ENCODE results near the gene FOXQ1.
"Not testable (repeated sequence)": the region's sequence is repeated elsewhere in the genome, so short reads cannot be mapped to it uniquely, and the experiment has no call there.

Gene FOXQ1

DNA sequence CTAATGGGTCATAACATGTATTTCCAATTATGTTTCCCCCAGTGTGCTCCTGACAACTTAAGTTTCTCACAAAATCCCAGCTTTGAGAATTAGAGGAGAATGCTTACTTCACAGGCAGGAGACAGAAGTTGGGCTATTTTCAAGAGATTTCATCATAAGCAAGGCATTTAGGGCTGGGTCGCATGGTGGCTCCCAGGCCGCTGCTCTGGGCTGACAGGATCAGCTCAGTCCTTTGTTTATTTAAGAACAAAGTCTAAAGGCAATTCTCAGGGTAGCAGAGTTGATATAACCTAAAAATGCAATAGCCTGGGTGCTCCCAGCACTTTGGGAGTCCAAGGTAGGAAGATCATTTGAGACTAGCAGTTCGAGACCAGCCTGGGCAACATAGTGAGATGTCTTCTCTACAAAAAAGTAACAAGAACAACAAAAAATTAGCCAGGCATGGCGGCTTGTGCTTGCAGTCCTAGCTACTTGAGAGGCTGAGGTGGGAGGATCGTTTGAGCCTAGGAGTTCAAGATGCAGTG, 10.9 kb downstream of the FOXQ1 start:
- no peak for DNase-seq

DNA sequence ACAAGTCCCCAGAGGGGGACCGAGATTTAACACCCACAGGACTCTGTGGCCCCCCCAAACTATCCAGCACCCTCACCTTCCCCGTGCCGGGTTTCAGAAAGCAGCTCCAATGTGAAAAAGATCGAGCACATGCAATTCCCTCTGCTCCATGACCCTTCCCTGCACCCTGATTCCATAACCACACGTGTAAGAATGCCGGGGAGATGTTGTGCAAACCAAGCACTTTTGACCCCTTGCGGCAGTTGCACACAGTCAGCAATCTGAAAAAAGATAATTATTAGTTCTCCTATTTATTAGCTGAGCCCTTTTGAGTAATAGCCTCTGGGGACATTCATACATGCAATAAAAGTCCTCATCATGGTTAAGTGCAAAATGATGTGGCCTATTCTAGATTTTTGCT, 13.0 kb downstream of the FOXQ1 start:
- DNase-seq = no peak

DNA sequence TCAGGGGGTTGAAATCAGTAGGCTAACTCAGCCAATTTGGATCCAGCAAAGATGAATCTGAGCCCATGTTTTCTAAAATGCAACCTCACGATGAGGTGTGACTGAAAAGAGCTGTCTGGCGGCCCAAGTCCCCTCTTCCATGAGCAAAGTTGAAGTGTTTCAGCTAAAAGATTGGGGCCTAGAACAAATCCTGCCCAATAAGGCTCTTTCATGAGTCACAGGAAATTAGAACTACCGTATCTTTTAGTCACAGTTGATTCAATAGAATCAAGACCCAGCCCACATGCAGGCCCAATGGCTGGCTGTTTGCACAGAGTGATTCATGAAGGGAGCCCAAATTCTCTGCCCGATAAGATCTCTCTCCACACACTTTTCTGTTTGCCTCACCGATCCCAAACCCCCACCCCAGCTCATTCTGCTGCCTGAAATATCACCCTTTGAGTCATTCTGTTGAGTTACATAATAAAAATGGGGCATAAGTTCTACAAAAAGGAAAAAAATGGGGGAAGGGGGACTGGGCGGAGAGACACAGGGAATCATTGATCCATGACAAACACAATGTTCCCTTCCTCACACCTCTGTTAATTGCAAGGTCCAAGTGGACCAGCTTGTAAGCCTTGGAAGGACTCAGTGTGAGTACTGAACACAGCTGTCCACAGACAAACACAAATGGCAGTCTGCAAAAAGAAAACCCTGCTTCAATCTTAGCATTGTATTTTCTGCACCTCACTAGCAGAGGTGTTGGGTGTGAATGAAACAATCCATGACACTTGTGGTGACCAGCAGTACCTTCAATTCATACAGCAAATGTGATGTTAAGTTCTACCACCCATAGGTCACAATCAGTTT, 13.8 kb downstream of the FOXQ1 start:
- no peak for DNase-seq

DNA sequence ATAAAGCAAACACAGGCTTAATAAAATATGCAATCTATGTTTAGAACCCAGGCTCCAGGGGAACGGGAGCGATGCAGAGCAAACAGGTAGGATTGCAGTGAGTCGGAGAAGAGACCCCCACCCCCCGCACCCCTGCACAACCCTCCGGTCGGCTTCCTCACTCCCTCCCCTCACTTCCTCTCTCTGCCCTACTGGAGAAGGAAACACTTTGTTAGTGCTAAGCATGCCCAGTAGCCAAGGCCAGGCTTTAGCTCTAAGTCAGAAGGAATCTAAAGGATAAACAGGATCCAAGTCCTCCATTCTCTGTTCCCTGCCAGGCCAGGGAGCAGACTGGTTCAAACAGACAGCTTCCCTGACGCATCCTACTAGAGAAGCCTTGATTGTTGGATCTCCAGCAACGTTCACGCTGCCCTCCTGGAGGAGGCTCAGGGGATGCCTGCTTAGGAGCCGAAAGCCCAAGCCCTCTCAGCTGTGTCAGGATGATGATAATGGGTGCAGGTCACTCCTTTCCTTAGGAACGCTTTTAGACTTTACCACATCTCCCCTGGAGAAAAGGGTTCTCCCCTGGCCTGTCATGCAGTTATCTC, 14.7 kb downstream of the FOXQ1 start:
- no peak for DNase-seq

DNA sequence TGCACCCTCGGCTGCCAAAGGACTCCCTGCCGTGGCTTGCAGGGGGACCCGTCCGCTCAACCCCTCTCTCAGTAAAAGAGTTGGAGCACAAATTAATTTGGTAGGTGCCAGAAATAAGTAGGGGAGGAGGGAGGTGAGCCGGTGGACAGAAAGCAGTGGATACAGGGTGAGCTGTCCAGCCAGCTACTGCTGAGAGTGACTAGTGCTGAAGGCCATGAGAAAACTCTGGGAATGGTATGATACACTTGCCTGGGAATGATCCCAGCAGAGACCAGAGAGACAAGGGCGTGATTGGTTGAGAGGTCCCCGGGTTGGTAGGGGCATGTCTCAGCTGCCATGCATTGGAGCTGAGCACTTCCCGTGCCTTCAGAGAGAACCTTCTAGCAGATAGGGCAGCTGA, 15.7 kb downstream of the FOXQ1 start:
- no peak for DNase-seq

DNA sequence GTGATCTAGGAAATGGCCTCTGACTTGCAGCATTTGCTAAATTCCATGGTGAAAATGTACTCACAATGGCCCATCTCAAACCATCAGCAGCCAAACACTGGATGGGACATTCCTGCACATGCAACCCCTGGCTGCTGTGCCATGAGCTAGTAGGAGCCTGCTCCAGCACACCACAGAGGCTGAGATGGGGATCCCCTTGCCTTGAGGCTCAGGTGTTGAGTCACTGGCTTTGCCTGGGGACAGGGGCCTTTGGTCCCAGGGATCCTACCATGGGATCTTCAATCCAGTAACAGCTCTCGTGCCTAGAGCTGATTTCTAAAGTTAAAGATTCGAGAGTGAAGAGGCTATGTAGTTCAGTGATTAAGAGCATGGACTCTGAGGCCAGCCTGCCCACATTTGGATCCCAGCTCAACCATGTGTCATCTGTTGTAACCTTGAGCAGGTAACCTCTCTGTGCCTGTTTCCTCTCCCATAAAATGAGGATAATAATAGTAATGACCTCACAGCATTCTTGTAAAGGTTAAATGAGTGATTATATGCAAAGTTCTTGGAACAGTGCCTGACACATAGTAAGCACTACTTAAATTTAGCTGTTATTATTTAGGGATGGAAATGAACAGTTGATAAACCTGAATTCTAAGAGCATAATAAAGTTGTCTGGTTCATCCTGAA, 16.4 kb downstream of the FOXQ1 start:
- no peak for DNase-seq

DNA sequence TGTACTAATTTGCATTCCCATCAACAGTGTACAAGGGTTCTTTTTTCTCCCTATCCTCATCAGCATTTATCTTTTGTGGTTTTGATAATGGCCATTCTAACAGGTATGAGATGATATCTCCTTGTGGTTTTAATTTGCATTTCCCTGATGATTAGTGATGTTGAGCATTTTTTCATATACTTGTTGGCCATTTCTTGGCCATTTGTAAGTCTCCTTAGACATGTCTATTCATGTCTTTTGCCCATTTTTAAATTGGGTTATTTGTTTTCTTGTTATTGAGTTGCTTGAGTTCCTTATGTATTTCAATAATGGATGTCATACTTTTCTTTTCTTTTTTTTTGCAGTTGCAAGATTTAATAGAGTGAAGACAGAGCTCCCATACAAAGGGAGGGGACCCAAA, 17.8 kb downstream of the FOXQ1 start:
- no peak for DNase-seq

DNA sequence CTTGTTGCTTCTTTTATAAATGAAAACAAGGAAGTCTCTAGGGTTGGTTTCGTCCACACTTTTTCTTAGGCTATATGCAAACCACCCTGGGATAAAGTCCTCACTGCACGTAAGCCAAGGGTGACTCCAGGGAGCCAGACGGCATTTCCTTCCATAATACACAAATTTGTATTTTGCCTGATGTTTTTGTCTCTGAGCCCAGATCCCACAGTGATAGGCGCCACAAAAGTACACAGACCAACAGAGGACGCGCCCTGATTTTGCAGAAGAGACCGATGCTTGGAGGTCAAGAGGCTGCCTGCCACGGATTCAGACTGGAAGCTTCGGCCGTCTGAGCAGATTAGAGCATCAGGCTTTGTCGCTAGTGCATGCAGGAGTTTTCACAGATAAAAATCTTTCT, 22.8 kb downstream of the FOXQ1 start:
- DNase-seq = no peak

DNA sequence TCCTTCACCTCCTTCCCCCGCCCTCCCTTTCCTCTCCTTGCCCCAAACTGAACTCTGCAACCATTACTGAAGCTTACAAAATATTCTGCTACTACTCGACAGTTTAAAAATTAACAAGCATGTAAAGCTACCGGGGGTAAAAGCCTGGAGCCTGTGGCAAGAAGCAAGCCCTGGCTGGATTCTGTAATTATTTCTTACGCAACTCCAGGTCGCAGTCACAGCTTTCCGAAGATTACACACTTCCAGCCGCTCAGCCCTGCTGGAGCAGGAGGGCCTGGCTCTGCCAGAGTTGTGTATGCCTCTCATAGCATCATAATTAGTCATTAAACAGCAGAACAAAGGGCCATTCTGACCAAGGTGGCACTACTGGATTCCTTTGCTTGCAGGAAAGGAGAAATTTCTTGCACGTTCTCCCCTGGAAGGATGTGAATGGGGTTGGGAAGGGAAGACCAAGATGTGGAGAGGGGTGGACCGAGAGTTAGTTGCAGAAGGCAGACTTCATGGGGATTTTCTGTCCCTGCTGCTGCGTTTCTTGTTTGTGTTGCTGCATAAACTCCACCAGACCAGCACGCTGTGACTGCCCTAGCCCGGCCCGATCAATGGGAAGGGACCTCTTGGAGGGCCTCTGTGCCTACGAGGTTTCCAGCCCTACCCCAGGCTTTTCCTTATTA, 23.6 kb downstream of the FOXQ1 start:
- no peak for DNase-seq

DNA sequence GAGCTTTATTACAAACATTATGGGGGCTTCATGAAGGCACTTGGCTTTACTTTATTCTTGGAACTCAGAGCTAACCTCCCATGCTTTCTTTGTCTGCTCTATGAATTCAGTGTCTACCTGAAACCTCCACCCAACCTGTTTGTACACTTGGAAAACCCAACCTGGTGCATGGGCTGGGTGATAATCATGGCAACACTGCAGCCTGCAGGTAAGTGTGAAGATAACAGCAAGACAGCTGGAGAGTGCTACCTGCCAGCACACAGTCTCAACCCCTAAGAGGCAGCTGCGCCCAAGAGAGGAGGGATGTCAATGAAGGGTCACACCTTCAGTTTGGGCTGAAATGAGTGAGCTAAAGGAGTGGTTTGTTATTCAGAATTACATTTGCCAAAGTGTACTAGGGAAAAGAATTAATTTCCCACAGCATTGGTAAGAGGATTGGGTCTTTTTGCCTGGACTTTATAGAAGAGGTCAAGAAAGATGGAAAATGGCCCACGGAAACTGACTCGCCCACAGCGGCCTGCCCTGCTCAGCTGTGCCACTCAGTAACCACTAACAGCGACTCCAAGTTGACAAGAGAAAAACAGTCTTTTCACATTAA, 24.4 kb downstream of the FOXQ1 start:
- no peak for DNase-seq

DNA sequence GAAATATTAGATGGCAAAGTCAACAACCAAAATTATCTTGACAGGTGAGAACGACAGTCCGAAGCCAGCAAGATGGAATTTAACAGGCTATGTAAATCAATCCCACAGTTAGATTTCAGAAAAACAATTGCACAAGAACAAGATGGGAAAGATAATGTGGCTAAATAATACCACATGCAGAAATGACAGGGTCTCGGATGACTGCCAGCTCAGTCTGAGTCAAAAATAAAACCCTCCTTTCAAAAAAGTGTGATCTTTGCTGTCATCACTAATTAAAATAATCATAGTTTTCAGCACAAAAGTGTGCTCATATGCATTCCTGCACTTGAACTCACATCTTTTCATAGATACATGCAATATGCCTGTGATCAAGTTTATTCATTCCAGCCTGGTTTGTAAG, 25.9 kb downstream of the FOXQ1 start:
- DNase-seq = no peak

DNA sequence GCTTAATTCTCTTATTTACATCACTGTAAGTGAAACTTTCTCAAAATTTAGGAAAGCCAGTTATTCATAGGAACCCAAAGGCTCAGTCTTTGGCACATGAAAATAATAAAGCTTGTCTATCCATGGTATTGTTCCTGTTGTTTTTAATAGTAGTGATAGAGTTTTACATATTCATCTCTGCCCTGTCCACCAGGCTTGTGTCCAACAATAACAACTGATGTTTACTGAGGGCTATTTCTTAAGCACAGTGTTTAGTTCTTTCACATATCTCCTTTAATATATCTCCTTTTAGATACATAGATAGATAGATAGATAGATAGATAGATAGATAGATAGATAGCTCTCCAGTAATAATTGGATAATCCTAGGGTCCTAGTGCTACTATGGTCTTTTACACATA, 34.2 kb downstream of the FOXQ1 start:
- DNase-seq = no peak

DNA sequence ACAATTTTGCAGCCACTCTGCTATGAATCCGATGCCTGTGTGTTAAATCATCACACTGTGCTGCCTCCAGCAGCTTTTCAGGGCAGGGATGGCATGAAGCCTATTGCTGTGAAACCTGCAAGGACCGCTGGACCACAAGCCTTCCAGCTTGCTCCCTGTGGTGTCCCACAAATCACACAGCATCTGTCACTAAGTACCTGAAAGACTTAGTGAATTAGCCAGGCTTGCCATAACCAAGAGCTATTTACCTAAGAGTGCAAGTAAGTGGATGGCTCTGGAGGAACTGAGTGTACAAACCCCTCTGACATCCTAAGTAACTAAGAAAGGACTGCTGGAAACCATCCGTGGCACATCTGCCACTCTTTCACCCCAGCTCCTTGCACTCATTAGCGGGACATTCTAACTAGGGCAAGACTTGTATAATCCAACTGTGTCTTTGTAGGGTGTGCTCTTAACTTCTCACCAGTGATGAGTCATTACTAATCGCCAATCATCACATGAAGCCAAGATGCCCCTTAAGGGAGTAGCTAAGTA, 34.7 kb downstream of the FOXQ1 start:
- DNase-seq = no peak

DNA sequence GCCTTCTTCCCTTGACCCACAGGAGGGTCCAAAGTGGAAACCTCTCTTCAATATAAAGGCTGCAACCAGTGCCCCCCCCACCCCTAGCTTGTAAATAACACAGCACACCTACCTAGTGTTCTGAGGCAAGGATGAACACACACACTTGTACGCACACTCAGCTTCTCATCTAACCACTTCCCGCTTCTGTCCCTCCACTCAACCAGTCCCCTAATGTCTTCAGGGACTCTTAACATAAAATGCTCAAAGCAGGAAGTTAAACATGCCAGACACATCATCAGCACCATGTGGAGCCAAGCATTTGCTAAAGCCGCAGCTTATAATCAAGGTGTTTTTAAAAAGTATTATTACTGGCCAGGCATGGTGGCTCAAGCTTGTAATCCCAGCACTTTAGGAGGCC, 35.3 kb downstream of the FOXQ1 start:
- no peak for DNase-seq

DNA sequence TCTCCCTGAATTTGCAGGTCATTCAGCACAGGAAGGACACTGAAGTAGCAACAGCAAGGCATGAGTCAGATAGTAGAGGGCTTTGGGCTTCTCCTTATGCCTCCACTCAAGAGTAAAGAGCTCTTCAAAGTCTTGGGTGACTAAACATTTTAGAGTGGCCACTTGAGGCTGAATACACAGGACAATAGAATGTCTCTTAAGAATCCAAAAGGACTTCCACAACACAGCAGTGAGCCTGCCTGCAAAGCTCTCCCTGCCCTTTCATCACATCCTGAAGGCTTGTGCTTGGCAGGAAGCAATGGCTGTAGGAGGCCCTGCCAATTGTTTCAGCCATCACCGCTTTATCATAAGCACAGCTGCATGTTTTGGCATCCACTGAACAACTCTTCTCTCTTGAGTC, 36.8 kb downstream of the FOXQ1 start:
- no peak for DNase-seq

DNA sequence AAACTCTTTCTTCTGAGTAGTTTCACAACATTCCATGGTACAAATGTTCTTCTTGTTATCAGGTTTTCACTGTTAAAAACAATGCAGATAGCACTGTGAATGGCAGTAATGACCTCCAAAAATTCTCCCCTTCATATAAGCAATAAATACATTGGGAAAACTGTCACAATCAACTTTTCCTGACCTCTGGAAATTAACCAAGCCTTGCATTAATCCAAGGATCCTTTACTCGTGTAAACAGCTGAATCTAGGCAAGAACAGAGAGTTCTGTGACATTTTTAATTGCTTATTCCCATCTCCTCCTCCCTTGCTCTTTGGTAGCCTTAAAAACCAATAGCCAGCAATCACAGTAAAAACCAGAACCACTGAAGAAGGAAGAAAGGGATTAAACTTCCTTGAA, 37.8 kb downstream of the FOXQ1 start:
- no peak for DNase-seq

DNA sequence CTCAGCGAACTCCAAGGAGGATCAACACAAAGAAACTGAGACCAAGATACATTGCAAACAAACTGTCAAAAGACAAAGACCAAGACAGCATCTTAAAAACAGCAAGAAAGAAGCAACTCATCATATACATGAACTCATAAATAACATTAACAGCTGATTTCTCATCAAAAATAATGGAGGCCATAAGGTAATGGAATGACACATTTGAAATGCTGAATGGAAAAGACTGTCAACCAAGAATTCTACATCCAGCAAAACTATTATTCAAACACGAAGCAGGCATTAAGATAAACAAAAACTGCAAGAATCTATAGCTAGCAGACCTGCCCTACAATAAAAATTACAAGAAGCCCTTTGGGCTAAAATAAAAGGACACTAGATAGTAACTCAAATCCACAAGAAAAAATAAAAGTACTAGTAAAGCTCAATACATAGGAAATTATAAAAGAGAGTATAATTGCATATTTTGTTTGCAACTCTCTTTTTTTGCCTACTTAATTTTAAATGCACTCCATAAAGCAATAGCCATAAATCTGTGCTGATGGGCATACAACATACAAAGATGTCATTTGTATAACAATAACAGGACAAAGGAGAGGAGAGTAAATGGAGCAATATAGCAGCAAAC, 39.6 kb downstream of the FOXQ1 start:
- DNase-seq = no peak

DNA sequence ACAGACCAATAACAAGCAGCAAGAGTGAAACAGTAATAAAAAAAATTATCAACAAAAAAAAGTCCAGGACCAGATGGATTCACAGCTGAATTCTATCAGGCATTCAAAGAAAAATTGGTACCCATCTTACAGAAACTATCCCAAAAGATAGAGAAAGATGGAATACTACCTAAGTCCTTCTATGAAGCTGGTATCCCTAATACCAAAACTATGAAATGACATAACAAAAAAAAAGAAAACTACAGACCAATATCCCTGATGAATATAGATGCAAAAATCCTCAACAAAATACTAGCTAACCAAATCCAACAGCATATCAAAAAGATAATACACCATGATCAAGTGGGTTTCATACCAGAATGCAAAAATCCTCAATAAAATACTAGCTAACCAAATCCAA, 43.2 kb downstream of the FOXQ1 start:
- not testable (repeated sequence) for DNase-seq

DNA sequence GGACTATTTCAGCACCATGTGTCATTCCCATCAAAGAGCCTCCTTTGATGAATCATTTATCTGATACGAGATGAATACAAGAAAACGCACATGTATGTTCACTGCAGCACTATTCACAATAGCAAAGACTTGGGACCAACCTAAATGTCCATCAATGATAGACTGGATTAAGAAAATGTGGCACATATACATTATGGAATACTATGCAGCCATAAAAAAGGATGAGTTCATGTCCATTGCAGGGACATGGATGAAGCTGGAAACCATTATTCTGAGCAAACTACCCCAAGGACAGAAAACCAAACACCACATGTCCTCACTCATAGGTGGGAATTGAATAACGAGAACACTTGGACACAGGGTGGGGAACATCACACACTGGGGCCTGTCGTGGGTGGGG, 49.8 kb downstream of the FOXQ1 start:
- not testable (repeated sequence) for DNase-seq

DNA sequence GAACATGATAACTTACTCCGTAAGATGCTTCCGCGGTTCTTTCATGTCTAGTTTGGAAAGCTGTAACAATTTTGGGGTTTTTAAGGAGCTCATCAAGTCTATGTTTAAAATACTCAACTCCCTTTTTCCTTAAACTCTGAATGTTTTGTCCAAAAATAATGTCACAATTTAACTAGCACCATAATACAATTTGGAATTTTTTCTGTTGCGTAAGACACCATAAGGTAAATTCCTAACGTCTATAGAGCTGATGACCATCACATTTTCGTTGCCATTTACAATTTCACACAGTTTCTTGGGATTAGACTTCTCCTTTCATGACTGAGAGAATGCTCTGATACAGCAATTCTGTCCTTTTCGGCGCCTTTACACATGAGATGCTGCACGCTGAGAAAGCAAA, 50.7 kb downstream of the FOXQ1 start:
- DNase-seq = no peak

DNA sequence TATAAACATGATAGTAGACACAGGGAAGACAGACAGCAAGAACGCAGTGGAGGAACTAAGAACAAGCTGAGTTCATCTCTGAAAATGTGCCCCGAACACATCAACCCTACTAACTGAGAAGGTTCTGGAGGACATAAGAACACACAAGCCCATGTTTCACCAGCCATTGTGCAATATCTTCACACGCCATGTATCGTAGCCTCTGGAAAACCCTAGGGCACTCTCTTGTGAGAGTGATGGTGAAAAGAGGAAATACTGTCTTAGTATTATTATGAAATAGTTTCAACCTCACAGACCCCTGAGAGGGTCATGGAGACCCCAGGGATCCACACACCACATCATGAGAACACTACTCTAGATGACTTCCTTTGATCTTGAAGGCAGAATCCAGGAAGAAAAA, 51.4 kb downstream of the FOXQ1 start:
- no peak for DNase-seq

All from NCI-H1092 treated with DMSO at 0.1 percent for 48 hours (cell line).